GM12872 (cell line): Measurements from ENCODE around the gene PSD2.

Experiments used
- CTCF ChIP-seq: IDR thresholded peaks from 3 replicates; pipeline ENCODE4 v1.5.1; 2011; ENCODE audit warnings: low read depth, mild to moderate bottlenecking, low read length, moderate library complexity; ENCODE audit not compliant: insufficient read depth

Gene PSD2

GRCh38 chr5:139765409-139766217 lies 30.0 kb upstream of the PSD2 start:
- peak; percentile 84 for TF ChIP-seq CTCF

- no peak for TF ChIP-seq CTCF
Observed at GRCh38 chr5:139767960-139768359, 27.6 kb upstream of the PSD2 start.

GRCh38 chr5:139768807-139769465 lies 26.7 kb upstream of the PSD2 start:
- no peak for TF ChIP-seq CTCF

- no peak for TF ChIP-seq CTCF
Observed at GRCh38 chr5:139769477-139769876, 26.1 kb upstream of the PSD2 start.

GRCh38 chr5:139770722-139771121 lies 24.9 kb upstream of the PSD2 start:
- TF ChIP-seq CTCF: no peak

- no peak for TF ChIP-seq CTCF
Observed at GRCh38 chr5:139772089-139772791, 23.4 kb upstream of the PSD2 start.
